CD4-positive, alpha-beta T cell treated with Interleukin-4 for 4 hours (primary cell): ENCODE results near the gene KDM1A.

ENCODE experiments used
- DNase-seq: peaks from one replicate; pipeline ENCODE4 v3.0.0-alpha.2; 2020

Gene KDM1A

DNA sequence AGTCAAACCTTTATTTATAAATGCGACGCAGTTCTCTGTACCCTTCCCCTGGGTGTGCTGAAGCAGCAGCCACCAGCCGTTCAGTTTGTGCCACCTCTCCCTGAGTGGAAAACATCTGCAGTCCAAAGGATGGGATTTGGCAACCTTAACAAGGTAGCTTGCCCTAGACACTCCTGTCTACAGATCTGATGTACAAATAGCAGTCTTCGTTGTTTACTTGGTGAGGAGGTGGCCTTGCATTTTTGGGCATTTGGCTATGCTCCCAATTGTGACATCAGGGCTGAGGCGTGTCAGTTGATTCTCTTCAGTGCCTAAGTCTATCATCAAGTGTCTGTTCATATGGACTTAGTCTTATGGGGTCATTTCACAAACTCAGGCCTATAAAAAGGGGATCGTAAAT is 59.8 kb downstream of the KDM1A start:
- no peak for DNase-seq

GRCh38 chr1:23080885-23081284 is 61.6 kb downstream of the KDM1A start:
- no peak for DNase-seq

DNA sequence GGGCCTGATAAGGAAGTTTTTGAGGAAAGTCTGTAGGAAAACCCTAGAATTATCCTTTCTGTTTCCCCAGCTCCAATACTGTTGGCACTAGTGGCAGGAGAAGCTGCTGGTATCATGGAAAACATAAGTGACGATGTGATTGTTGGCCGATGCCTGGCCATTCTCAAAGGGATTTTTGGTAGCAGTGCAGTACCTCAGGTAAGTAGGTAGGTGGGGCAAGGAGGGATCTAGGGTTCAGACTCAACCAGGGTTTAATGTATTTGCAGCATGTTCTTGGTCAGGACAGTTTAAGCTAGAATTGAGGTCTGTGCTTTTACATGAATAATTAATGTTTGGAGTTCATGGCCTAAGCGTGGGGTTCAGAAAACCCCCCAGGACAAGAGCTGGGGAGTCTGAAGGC is 62.1 kb downstream of the KDM1A start:
- DNase-seq, result no peak

DNA sequence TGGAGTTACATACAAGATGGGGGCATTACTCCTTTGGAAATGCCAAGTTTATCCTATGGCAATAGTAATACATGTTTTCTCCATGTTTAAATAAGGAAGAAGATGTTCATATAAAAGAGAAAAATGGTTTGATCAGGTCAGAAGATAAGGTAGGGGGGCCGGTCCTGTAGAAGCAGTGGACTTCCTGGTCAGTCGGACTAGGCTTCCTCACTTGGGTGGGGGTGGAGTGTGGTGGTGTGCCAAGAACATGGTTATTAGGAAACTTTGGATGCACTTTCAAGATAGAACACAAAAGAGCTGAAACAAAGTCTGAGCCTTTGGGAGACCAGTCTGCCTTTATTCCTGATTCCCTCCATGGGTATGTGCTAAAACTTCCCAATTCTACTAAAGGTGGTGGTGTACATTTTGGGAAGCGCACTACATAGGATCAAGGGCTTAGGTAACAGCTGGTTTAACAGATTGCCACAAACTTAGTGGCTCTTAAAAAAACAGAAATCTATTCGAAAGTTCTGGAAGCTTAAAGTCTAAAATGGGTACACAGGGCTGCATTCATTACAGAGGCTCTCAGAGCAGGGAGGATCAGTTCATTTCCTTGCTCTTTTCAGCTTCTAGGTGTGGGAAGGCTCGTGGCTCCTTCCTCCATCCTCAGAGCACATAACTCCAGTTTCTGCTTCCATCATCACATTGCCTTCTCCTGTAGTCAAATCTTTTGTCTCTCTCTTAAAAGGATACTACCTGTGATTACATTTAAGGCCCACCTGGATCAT is 64.6 kb downstream of the KDM1A start:
- DNase-seq, result no peak

- DNase-seq, result no peak
Observed at GRCh38 chr1:23084880-23085279, 65.6 kb downstream of the KDM1A start.

GRCh38 chr1:23085696-23086095 is 66.4 kb downstream of the KDM1A start:
- DNase-seq, result no peak

DNA sequence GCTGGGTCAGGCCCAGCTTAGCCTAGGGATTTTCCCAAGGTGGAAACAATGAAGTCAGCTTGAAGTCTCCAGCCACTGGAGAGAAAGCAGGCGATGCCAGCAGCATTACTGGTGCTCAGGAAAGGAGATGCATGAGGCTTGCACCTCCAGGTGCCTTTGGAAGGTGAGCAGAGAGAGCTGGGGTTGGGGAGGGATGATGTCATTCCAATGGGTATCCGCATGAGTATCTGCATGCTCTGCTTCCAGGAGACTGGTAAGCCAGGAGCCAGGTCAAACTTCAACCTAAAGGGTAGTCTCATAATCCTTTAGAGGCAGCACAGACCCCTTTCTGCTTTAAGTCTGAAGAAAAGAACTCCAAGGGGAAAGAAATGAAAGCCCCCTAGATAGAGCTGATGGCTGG is 68.8 kb downstream of the KDM1A start:
- DNase-seq, result no peak

DNA sequence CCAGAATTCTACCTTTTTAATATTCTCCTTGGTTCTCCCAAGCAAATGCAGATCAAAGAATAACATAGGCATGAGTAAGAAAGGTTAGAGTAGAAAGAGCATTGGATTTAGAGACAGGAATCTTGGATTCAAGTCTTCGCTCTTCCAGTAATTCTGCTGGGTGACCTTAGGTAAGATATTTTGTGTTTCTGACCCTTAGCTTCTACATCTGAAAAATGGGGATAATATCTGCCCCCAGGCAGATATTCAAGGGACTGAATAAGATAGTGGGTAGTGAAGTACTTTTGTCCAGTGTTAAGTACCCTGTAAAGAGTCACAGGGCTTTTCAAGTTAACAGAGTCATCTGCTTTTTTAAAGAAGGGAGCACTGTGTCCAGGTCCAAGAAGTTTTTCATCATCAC is 70.8 kb downstream of the KDM1A start:
- DNase-seq, result no peak

- DNase-seq, result no peak
Observed at GRCh38 chr1:23091545-23091944, 72.3 kb downstream of the KDM1A start.

- DNase-seq, result no peak
Observed at GRCh38 chr1:23092447-23092846, 73.2 kb downstream of the KDM1A start.

- no peak for DNase-seq
Observed at GRCh38 chr1:23097316-23097715, 78.0 kb downstream of the KDM1A start.

- DNase-seq, result peak; percentile 71
Observed at GRCh38 chr1:23098463-23099170, 79.3 kb downstream of the KDM1A start.

DNA sequence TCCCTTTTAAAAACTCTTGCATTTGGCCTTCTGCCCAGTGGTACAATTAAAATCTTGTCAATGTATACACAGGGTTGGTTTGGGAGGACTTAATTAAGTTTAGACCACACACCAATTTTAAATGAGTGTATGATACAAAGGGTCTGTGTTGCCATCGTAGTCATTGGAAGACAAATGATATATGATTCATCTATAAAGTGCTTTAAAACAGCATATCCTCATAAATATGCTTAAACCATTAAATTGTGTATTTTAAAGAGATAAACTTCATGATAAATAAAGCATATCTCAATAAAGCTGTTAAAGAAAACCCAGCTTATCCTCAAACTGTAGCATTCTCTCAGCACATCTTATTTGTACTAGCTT is 79.9 kb downstream of the KDM1A start:
- DNase-seq, result no peak

DNA sequence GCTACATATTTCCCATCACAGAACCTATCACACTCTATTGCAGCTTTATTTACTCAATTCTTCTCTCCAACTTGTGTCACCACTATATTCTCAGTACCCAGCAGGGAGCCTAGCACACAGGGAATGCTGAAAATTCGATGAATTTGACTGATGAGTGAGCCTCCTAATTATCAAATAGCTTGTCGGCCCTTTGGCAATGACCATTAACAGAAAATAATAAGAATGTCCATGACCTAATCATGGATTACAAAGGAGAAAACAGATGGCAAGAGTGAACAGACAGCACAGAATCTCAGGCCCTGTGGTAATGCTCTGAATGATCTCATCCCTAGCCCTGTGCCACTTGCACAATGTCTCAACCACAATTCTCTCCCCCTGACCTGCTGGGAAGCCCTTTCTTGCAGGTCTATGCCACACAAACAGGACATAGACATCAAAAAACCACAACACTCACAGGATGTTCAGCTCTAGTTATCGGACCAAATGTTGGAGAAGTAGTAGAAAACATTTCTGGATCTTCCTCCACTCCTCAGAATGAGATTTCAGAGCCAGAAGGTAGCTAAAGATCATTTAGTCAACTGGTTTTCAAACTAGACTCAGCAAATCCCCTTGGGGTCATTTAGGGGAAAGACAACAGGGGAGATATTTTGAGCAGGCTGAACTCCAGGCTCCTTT is 80.9 kb downstream of the KDM1A start:
- peak; percentile 63 for DNase-seq

DNA sequence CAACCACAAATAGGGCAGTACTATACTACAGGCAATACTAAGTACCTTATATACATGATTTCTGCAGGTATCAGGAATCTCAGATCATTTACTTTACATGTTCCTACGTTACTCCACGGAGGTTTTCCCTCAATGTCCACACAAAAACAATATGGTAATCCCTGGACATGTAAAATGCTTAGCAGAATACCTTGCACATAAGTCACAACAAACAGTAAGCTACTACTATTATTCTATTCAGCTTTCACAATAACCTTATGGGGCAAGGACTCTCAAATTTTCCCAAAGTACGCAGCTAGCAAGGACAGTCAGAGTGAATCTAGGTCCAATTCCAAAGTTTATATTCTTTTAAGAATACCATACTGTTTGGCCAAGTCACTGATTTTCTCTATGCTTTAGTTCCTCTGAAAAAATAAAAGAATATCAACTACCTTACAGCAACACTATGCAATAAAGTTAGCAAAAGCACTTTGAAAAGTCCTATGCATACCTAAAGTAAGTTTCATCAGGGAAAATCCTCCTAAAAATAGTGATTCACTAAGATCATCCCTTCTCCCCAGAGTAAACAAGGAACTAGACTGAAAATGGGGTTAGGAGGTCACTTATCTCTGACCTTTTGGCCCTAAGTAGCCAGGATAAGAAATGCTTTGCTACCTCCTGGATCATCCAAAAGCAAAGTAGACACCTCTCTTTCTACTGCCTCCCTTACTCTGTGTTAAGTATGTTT is 82.0 kb downstream of the KDM1A start:
- no peak for DNase-seq

GRCh38 chr1:23101887-23102286 is 82.6 kb downstream of the KDM1A start:
- DNase-seq, result no peak

DNA sequence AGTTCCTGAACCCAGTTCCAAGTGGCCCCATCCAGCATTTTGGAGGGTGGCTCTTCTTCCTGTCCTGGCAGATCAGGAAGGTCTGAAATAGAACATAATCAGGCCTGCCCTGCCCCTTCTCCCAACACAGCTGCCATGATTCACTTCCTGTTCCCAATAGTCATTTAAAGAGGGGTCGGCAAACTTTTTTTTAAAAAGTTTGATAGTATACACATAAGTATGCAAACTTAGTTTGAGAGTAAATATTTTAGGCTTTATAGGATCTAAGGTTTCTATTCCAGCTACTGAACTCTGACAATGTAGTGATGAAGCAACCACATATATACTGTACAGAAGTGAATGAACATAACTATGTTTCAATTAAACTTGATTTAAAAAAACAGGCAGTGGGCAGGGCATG is 83.0 kb downstream of the KDM1A start:
- DNase-seq, result no peak

DNA sequence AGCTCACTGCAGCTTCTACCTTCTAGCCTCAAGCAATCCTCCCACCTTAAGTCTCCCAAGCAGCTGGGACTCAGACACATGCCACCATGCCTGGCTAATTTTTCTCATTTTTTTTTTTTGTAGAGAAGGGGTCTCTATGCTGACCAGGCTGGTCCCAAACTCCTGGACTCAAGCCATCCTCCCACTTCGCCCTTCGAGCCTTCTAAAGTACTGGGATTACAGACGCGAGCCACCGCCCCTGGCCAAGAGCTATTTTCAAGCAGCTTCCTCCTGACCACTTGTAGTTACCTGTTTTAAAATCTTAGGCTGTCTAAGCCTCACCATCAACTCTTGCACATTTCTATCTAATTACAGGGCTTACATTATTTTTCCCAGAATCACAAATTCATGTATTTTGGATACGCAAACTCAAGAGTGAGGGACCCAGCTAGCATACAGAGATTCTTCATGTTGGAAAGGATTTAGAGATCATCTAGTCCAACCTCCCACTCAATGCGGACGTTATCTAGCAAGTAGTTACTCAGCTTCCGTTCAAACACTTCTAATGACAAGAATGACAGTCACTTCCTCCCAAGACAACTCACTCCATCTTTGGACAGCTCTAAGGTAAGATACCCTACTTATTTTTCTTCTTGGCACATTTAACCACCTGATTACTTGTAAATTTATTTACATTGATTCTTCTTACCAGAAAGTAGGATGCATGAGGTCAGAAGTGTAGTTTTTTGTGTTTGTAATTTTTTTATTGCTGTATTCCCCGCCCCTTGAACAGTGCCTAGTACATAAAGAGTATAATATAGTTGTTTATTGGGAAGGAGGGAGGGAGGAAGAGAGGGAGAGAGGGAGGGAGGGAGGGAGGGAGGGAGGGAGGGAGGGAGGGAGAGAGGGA is 84.0 kb downstream of the KDM1A start:
- peak; percentile 77 for DNase-seq

- peak; percentile 41 for DNase-seq
Observed at GRCh38 chr1:23108918-23109533, 89.8 kb downstream of the KDM1A start.

- no peak for DNase-seq
Observed at GRCh38 chr1:23110391-23110790, 91.1 kb downstream of the KDM1A start.

DNA sequence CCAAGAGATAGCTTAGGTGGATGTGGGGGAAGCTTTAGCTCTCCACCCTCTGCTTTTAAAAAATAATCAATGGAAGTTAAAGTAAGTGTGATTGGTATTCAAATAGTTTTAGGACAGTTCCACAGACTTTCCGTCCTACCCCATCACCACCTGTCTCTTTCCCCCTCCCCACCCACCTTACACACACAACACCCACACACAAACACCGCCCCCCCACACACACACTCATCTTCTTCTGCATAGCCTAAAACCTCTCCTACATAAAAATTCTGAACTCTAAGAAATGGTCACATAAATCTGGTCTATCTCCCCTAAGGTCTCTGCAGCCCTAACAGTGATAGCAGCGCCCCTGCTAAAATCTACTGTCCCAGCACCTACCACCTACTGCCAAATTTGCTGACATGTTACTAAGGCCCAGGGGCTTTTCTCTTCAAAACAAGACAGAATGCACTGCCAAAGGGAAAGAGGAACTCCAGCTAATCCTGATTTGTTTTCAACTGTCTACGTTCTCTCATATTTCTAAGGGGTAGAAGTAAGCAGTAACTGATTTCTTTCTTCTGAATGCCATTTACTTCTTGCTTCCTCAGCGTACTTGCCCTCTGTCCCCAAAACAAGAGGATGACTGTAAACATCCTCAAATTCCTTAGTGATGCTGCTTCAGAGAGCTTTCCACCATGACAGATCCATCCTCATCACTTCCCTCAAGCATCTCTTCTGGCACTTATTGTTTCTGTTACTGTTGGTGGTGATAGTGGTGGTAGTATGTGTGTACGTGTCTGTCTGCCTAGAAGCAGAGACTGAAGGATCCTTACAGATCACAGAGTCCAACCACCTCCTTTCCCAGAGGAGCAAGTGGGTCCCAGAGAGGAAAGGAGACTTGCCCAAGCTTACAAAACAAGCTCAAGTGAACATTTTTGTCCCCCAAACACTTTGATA is 92.6 kb downstream of the KDM1A start:
- DNase-seq, result no peak
